ENCODE results near the gene INAVA.
"Not testable (repeated sequence)": the region's sequence is repeated elsewhere in the genome, so short reads cannot be mapped to it uniquely, and the experiment has no call there.

The INAVA gene

DNA sequence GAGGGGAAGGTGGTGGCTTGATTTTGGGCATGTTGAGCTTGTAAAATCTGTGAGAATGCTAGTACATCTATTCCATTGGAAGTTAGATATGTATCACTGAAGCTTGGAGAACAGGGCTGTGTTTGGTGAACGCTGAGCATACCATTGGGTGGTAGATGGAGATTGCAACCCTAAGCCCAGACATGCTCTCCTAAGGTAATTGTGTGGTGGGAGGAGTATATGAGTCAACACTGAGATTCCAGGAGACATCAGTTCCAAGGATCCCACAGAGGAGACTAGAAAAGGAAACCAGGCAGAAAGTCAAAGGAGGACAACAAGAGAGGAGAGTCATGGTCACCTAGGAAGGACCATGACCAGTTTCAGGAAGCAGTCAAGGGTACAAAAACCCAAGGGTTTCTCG lies 68.4 kb downstream of the INAVA start:
- DNase-seq (ENCODE audit: low read depth) = no peak
- TF ChIP-seq, protein P1, sequence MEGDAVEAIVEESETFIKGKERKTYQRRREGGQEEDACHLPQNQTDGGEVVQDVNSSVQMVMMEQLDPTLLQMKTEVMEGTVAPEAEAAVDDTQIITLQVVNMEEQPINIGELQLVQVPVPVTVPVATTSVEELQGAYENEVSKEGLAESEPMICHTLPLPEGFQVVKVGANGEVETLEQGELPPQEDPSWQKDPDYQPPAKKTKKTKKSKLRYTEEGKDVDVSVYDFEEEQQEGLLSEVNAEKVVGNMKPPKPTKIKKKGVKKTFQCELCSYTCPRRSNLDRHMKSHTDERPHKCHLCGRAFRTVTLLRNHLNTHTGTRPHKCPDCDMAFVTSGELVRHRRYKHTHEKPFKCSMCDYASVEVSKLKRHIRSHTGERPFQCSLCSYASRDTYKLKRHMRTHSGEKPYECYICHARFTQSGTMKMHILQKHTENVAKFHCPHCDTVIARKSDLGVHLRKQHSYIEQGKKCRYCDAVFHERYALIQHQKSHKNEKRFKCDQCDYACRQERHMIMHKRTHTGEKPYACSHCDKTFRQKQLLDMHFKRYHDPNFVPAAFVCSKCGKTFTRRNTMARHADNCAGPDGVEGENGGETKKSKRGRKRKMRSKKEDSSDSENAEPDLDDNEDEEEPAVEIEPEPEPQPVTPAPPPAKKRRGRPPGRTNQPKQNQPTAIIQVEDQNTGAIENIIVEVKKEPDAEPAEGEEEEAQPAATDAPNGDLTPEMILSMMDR (IDR thresholded peaks at IDR 0.05; ENCODE audit: low read depth, low read length, missing control alignments) = no peak
- H3K4me3 ChIP-seq (ENCODE audit: low read depth, low read length) = no peak overlapping the region
- in situ Hi-C loops (cut with HindIII; ENCODE audit: low sequenced_read_pairs) = loop anchor here (10.0 kb wide), 1 partner anchor 82 kb away; no protein-coding TSS in a partner anchor

DNA sequence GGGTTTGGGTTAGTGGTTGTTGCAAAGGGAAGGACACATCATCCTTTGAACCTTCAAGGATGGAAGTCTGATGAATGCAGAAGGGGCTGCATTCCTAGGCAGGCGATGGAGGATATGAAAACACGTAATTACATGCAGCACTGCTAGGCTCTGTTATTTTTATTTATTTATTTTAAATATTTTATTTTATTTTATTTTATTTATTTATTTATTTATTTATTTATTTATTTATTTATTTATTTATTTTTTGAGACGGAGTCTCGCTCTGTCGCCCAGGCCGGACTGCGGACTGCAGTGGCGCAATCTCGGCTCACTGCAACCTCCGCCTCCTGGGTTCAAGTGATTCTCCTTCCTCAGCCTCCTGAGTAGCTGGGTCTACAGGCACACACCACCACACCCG lies 69.2 kb downstream of the INAVA start:
- in situ Hi-C loops (cut with HindIII; ENCODE audit: low sequenced_read_pairs) = loop anchor here (10.0 kb wide), 1 partner anchor 81 kb away; no protein-coding TSS in a partner anchor
- DNase-seq (ENCODE audit: low read depth); H3K4me3 ChIP-seq (ENCODE audit: low read depth, low read length): not testable (repeated sequence)

Data from astrocyte of the cerebellum (primary cell).